Measurements from ENCODE around the gene ZNF783. TPM values are rescaled to one million over a fixed set of nuclear protein-coding genes. Genes with fewer than 3 reads are reported as not detected.
A peak's percentile ranks its signal among the peaks of the same experiment; 100 is the strongest.
"Not testable (repeated sequence)": the region's sequence is repeated elsewhere in the genome, so short reads cannot be mapped to it uniquely, and the experiment has no call there.

Gene ZNF783
- total RNA-seq, 1 donor from 2014 or later, result 4.3 TPM

DNA sequence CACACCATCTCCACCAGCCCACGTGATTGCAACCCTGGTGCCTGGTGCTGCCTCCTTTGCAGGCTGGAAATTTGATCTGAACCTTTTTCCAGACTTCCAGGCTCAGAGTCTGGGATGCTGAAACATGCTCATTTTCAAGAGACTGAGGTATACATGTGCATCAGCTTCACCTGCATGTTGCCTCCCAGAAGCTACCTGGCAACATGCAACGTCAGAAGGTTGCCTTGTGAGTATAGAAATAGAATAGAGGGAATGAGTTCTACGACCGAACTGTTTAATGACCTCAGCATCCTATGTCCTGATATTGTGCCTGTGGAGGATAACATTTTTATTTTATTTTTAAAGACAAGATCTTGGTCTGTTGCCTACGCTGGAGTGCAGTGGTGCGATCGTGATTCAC lies 24.5 kb upstream of the ZNF783 start:
- ATAC-seq (no peak), DNase-seq (ENCODE audit: missing footprints) (peak; percentile 42)
- intact Hi-C loops (cut with DNase I), result loop anchor here (5.0 kb wide), 1 partner anchor 40 kb away; the partner anchor contains the start of gene ZNF282

- intact Hi-C loops (cut with DNase I), result loop anchor here (5.0 kb wide), 1 partner anchor 41 kb away; the partner anchor contains the start of gene ZNF282
- ATAC-seq, result no peak
- no peak for DNase-seq (ENCODE audit: missing footprints)
These were observed 23.9 kb upstream of the ZNF783 start for GRCh38 chr7:149238051-149238450.

GRCh38 chr7:149239345-149240143 lies 22.5 kb upstream of the ZNF783 start, which contains the start of gene ZNF212:
ZNF212 (plus strand) TSS chr7:149239651; CDS start chr7:149239779, 128 bp downstream.
- intact Hi-C loops (cut with DNase I), result loop anchor here (5.0 kb wide), 1 partner anchor 42 kb away; the partner anchor contains the start of gene ZNF282
- DNase-seq (ENCODE audit: missing footprints) (peak; percentile 96), ATAC-seq (peak; percentile 100)

- ATAC-seq (no peak), DNase-seq (ENCODE audit: missing footprints) (no peak)
- intact Hi-C loops (cut with DNase I), result no loop called here
These were observed 21.4 kb upstream of the ZNF783 start for GRCh38 chr7:149240637-149241036.

DNA sequence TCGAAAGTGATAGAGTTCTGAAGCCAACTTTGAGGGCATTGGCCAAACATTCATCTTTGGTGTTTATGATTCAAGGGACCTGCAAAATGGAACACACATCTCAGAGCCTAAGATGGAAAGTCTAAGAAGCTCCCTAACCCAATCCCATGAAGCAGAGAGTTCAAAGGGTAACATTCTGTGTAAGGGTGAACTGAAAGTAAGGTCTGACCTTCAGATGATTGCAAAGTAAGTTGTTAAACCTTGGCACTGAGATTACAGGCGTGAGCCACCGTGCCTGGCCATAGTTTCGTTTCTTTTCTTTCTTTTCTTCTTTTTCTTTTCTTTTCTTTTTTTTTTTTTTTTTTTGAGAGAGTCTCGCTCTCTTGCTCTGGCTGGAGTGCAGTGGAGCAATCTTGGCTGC lies 20.3 kb upstream of the ZNF783 start:
- intact Hi-C loops (cut with DNase I), result no loop called here
- ATAC-seq, result no peak
- no peak for DNase-seq (ENCODE audit: missing footprints)

GRCh38 chr7:149245244-149245643 lies 16.8 kb upstream of the ZNF783 start:
- ATAC-seq (no peak), DNase-seq (ENCODE audit: missing footprints) (no peak)
- intact Hi-C loops (cut with DNase I), result no loop called here

DNA sequence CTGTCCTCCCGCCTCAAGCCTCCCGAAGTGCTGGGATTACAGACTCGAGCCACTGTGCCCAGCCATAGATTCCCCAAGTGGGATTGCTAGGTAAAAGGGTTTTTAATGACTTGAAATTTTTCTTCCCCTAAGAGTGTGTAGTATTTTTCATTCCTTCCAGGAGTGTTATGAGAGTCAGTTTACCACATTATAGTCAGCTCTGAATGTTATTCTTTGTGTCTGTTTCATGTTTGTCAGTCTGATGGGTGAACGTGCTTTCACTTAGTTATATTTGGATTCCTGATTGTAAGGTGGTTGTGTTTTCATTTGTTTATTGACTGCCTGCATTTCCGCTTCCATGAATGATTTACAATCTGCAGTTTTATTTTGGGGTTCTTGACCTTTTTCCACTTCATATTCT lies 16.3 kb upstream of the ZNF783 start:
- intact Hi-C loops (cut with DNase I), result no loop called here
- DNase-seq (ENCODE audit: missing footprints), result no peak
- no peak for ATAC-seq

- no peak for DNase-seq (ENCODE audit: missing footprints)
- no peak for ATAC-seq
- intact Hi-C loops (cut with DNase I), result no loop called here
These were observed 13.2 kb upstream of the ZNF783 start for GRCh38 chr7:149248777-149249176.

DNA sequence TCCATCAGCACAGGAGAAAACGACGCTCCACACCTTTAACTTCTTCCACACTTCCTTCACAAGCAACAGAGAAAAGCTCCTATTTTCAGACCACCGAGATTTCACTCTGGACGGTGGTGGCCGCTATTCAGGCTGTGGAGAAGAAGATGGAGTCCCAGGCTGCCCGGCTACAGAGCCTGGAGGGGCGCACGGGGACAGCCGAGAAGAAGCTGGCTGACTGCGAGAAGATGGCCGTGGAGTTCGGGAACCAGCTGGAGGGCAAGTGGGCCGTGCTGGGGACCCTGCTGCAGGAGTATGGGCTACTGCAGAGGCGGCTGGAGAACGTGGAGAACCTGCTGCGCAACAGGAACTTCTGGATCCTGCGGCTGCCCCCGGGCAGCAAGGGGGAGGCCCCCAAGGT lies 11.8 kb upstream of the ZNF783 start:
- intact Hi-C loops (cut with DNase I); ATAC-seq; DNase-seq (ENCODE audit: missing footprints): not testable (repeated sequence)

- intact Hi-C loops (cut with DNase I); DNase-seq (ENCODE audit: missing footprints); ATAC-seq: not testable (repeated sequence)
These were observed 10.5 kb upstream of the ZNF783 start for GRCh38 chr7:149251518-149251917.

- ATAC-seq, result no peak
- intact Hi-C loops (cut with DNase I), result no loop called here
- no peak for DNase-seq (ENCODE audit: missing footprints)
These were observed 9.6 kb upstream of the ZNF783 start for GRCh38 chr7:149252378-149252777.

DNA sequence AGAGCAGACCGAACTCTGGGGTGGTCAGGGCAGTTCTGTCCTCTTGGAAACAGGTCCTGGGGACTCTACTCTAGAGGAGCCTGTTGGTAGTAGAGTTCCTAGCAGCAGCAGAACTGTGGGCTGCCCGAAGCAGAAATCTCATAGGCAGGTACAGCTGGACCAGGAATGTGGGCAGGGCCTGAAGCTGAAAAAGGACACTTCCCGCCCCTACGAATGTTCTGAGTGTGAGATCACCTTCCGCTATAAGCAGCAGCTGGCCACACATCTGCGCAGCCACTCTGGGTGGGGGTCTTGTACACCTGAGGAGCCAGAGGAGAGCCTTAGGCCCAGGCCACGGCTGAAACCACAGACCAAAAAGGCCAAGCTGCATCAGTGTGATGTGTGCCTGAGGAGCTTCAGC lies 8.3 kb upstream of the ZNF783 start:
- ATAC-seq, result no peak
- intact Hi-C loops (cut with DNase I), result no loop called here

DNA sequence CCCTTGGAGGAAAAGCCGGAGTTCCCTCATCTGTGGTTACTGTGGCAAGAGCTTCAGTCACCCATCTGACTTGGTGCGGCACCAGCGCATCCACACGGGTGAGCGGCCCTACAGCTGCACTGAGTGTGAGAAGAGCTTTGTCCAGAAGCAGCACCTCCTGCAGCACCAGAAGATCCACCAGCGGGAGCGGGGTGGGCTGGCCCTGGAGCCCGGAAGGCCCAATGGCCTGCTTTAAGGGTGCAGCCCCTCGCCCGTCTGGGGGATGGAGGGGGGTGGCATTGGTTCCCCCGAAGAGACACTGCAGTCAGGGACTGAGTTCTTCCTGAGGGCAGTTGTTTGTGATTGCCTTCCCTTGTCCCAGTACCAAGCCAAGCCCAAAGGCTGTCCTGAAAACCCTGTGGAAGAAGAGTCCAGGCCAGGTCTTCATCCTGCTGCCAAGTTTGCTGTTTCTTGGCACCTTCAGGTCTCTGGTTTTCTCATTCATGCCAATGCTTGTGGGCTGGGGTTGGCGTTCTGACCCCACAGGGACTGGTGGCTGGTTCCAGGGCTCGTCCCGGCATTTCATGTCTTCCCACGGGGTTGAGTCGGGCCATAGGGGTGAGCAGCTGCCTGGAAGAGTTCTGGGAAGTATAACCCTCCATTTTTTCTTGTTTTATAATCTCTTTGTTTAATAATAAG lies 7.7 kb upstream of the ZNF783 start:
- peak; percentile 58 for DNase-seq (ENCODE audit: missing footprints)
- intact Hi-C loops (cut with DNase I), result no loop called here
- no peak for ATAC-seq

More for the DNA sequence above, 8.3 kb upstream of the ZNF783 start:
- no peak for DNase-seq (ENCODE audit: missing footprints)

DNA sequence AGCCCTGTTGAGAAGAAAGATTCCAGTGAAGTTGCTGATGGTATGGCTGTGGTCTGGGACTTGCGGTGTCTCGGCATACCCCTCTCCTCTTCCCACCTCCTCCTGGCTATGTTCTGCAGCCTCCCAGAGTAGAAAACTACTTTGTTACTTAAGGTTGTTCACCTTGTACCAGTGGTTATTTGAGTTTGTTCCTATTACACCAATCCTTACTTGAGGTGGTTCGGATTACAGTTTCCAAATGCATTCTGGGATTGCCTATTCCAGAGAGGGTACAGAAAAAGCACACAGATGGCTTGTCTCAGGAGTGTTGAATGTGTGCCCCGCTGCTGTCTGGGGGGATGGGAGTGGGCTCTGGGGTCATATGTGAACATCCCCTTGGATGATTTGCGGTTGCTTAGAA lies 6.8 kb upstream of the ZNF783 start:
- DNase-seq (ENCODE audit: missing footprints) (no peak), ATAC-seq (no peak)
- intact Hi-C loops (cut with DNase I), result no loop called here

- intact Hi-C loops (cut with DNase I), result no loop called here
These were observed 5.4 kb upstream of the ZNF783 start for GRCh38 chr7:149256568-149256967.

GRCh38 chr7:149257146-149257545 lies 4.8 kb upstream of the ZNF783 start:
- ATAC-seq (no peak), DNase-seq (ENCODE audit: missing footprints) (no peak)
- intact Hi-C loops (cut with DNase I), result no loop called here

More at GRCh38 chr7:149256568-149256967, 5.4 kb upstream of the ZNF783 start:
- ATAC-seq (no peak), DNase-seq (ENCODE audit: missing footprints) (no peak)

GRCh38 chr7:149261316-149261828 lies 624 bp upstream of the ZNF783 start:
- ATAC-seq, result peak; percentile 12
- no peak for DNase-seq (ENCODE audit: missing footprints)
- intact Hi-C loops (cut with DNase I), result loop anchor here (5.0 kb wide), 1 partner anchor 236 kb away; the partner anchor contains the start of gene ZNF746

DNA sequence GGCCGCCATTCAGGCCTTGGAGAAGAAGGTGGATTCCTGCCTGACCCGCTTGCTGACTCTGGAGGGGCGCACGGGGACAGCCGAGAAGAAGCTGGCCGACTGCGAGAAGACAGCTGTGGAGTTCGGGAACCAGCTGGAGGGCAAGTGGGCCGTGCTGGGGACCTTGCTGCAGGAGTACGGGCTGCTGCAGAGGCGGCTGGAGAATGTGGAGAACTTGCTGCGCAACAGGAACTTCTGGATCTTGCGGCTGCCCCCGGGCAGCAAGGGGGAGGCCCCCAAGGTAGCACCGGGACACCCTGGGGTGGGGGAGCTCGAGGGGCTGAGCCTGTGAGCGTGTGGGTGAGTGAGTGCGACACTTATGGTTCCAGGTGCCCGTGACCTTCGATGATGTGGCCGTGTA lies 4.5 kb downstream of the ZNF783 start:
- DNase-seq (ENCODE audit: missing footprints), result peak; percentile 28
- ATAC-seq, result no peak
- intact Hi-C loops (cut with DNase I), result no loop called here

DNA sequence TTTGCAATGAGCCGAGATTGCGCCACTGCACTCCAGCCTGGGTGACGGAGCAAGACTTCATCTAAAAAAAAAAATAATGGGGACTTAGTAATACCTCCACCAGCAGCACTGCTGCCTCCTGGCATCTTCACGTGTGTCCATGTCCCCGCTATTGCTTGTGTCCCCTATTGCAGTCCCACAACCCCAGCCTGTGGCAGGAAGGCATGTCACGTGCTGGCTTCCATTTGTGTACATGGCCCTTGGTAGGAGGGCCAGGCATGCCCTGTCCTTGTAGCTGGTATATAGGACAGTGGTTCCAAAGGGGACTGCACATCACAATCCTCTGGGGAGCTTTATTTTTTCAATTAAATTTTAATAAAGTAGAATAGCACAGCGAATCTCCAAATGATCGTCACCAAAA lies 5.7 kb downstream of the ZNF783 start:
- DNase-seq (ENCODE audit: missing footprints), result peak; percentile 47
- intact Hi-C loops (cut with DNase I), result no loop called here
- no peak for ATAC-seq

DNA sequence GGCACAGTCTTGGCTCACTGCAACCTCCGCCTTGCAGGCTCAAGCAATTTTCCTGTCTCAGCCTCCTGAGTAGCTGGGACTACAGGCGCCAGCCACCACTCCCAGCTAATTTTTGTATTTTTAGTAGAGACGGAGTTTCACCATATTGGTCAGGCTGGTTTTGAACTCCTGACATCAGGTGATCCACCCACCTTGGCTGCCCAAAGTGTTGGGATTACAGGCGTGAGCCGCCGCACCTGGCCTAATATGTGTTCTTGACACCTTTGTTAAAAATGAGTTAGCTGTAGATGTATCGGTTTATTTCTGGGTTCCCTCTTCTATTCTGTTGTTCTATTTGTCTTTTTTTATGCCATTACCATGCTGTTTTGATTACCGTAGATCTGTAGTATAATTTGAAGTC lies 12.4 kb downstream of the ZNF783 start:
- DNase-seq (ENCODE audit: missing footprints); intact Hi-C loops (cut with DNase I); ATAC-seq: not testable (repeated sequence)
